Uterus (tissue), 2 donors: ENCODE results near the gene LPCAT3.
"Not testable (repeated sequence)": the region's sequence is repeated elsewhere in the genome, so short reads cannot be mapped to it uniquely, and the experiment has no call there.

Experiments used
- POLR2A ChIP-seq, 2 donors: fragments of 450-650 bp; IDR thresholded peaks; one replicate each; pipeline ENCODE4 v1.6.1; 2016; ENCODE audit warnings: antibody characterized with exemption in 2 of 2, mild to moderate bottlenecking in 1 of 2, moderate library complexity in 1 of 2
- TF ChIP-seq, protein P1 (sequence below), 4 experiments: fragments of 200-600 bp in 2 of 4; fragments of 450-650 bp in 2 of 4; sonication (generic) in 2 of 4; IDR thresholded peaks; one replicate each; pipeline ENCODE4 v1.5.1; 2016 to 2019; ENCODE audit warnings: antibody characterized with exemption in 4 of 4, mild to moderate bottlenecking in 2 of 4, moderate library complexity in 1 of 4

GRCh38 chr12:7037411-7037810, 19.1 kb upstream of the LPCAT3 start:
- TF ChIP-seq, protein P1, sequence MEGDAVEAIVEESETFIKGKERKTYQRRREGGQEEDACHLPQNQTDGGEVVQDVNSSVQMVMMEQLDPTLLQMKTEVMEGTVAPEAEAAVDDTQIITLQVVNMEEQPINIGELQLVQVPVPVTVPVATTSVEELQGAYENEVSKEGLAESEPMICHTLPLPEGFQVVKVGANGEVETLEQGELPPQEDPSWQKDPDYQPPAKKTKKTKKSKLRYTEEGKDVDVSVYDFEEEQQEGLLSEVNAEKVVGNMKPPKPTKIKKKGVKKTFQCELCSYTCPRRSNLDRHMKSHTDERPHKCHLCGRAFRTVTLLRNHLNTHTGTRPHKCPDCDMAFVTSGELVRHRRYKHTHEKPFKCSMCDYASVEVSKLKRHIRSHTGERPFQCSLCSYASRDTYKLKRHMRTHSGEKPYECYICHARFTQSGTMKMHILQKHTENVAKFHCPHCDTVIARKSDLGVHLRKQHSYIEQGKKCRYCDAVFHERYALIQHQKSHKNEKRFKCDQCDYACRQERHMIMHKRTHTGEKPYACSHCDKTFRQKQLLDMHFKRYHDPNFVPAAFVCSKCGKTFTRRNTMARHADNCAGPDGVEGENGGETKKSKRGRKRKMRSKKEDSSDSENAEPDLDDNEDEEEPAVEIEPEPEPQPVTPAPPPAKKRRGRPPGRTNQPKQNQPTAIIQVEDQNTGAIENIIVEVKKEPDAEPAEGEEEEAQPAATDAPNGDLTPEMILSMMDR (IDR thresholded peaks at IDR 0.05): not testable (repeated sequence)
- TF ChIP-seq POLR2A (IDR thresholded peaks at IDR 0.05): not testable (repeated sequence)
